ENCODE results near the gene EPHB1. TPM values are rescaled to one million over a fixed set of nuclear protein-coding genes. Genes with fewer than 3 reads are reported as not detected.

The EPHB1 gene
- total and polyA plus RNA-seq, 2 of the 13 experiments (the other 11 are each of a cell fraction or from before 2014, with no cell fraction given): 0.07 to 0.21 TPM

DNA sequence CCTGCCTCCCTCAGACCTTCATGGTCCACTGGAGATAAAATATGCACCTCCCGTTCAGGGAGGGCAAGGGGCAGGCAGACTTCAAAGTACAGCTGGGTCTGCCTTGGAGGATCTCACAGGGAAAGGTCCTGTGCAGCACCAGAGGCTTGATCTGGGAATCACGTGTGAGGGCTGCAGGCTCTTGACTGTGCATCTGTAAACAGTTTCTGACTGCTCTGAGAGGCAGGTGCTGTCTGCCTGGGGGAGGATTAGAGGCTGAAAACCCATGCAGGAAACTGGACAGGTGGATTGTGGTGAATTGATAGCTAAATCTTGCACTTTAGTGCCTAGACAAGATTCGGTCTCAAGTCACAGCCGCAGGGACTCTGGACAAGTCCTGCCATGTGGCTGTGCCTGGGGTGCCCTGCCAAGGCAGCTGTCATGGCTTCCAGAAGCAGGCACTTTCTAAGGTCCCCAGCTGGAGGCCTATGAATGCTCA, 239.3 kb downstream of the EPHB1 start (continued):
- TF ChIP-seq, protein P1, sequence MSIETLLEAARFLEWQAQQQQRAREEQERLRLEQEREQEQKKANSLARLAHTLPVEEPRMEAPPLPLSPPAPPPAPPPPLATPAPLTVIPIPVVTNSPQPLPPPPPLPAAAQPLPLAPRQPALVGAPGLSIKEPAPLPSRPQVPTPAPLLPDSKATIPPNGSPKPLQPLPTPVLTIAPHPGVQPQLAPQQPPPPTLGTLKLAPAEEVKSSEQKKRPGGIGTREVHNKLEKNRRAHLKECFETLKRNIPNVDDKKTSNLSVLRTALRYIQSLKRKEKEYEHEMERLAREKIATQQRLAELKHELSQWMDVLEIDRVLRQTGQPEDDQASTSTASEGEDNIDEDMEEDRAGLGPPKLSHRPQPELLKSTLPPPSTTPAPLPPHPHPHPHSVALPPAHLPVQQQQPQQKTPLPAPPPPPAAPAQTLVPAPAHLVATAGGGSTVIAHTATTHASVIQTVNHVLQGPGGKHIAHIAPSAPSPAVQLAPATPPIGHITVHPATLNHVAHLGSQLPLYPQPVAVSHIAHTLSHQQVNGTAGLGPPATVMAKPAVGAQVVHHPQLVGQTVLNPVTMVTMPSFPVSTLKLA (IDR thresholded peaks at IDR 0.05): no peak
- TF ChIP-seq ERF (CRISPR knock-in tag; IDR thresholded peaks at IDR 0.05): no peak
- no peak for TF ChIP-seq BORCS8-MEF2B (CRISPR knock-in tag; IDR thresholded peaks at IDR 0.05)
- no peak for TF ChIP-seq ZHX1 (CRISPR knock-in tag; IDR thresholded peaks at IDR 0.05; ENCODE audit: low read depth)
- no peak for TF ChIP-seq ZNF616 (CRISPR knock-in tag; IDR thresholded peaks at IDR 0.05; ENCODE audit: low read depth)
- no peak for TF ChIP-seq ZNF432 (CRISPR knock-in tag; IDR thresholded peaks at IDR 0.05; ENCODE audit: borderline replicate concordance)
- TF ChIP-seq FLYWCH1 (CRISPR knock-in tag; IDR thresholded peaks at IDR 0.05): no peak
- TF ChIP-seq, protein P2, sequence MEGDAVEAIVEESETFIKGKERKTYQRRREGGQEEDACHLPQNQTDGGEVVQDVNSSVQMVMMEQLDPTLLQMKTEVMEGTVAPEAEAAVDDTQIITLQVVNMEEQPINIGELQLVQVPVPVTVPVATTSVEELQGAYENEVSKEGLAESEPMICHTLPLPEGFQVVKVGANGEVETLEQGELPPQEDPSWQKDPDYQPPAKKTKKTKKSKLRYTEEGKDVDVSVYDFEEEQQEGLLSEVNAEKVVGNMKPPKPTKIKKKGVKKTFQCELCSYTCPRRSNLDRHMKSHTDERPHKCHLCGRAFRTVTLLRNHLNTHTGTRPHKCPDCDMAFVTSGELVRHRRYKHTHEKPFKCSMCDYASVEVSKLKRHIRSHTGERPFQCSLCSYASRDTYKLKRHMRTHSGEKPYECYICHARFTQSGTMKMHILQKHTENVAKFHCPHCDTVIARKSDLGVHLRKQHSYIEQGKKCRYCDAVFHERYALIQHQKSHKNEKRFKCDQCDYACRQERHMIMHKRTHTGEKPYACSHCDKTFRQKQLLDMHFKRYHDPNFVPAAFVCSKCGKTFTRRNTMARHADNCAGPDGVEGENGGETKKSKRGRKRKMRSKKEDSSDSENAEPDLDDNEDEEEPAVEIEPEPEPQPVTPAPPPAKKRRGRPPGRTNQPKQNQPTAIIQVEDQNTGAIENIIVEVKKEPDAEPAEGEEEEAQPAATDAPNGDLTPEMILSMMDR (CRISPR knock-in tag; IDR thresholded peaks at IDR 0.05): no peak
- TF ChIP-seq ATF7-NPFF (CRISPR knock-in tag; IDR thresholded peaks at IDR 0.05; ENCODE audit: low read depth): no peak
- TF ChIP-seq ZNF609 (CRISPR knock-in tag; IDR thresholded peaks at IDR 0.05; ENCODE audit: borderline replicate concordance): no peak
